Heart right ventricle (tissue), 16 donors: Measurements from ENCODE around the gene TNFRSF25. TPM values are rescaled to one million over a fixed set of nuclear protein-coding genes. Genes with fewer than 3 reads are reported as not detected.

Experiments used
- ATAC-seq, 8 donors: fragments of 200-7000 bp; cut with Tn5 transposase; one replicate each; pipeline ENCODE4 v1.9.1; 2020; ENCODE audit warnings: mild to moderate bottlenecking in 8 of 8, moderate library complexity in 8 of 8, moderate number of reproducible peaks in 1 of 8
- DNase-seq, 2 donors: peaks; one replicate each; pipeline ENCODE4 v3.0.0-alpha.2; 2020
- H3K27ac ChIP-seq, 10 donors: fragments of 200-600 bp; sonication (generic) in 2 of 10; one replicate each; pipeline versions ENCODE4 v1.5.0 to v1.8.0; 2020 to 2022; ENCODE audit warnings: mild to moderate bottlenecking in 3 of 10
- H3K27me3 ChIP-seq, 7 donors: fragments of 200-600 bp; one replicate each; pipeline ENCODE4 v1.8.0; 2021 to 2022; ENCODE audit warnings: mild to moderate bottlenecking in 2 of 7
- H3K36me3 ChIP-seq, 9 donors: fragments of 200-600 bp; sonication (generic) in 1 of 9; one replicate each; pipeline versions ENCODE4 v1.5.0 to v1.8.0; 2020 to 2022; ENCODE audit warnings: mild to moderate bottlenecking in 2 of 9
- H3K4me1 ChIP-seq, 9 donors: fragments of 200-600 bp; sonication (generic) in 1 of 9; one replicate each; pipeline versions ENCODE4 v1.5.0 to v1.8.0; 2020 to 2022; ENCODE audit warnings: mild to moderate bottlenecking in 4 of 9
- H3K4me3 ChIP-seq, 10 donors: fragments of 200-600 bp; sonication (generic) in 2 of 10; one replicate each; pipeline versions ENCODE4 v1.5.0 to v1.8.0; 2020 to 2022; ENCODE audit warnings: mild to moderate bottlenecking in 7 of 10, moderate library complexity in 2 of 10
- H3K9me3 ChIP-seq, 11 donors: fragments of 200-600 bp in 10 of 11; sonication (generic) in 2 of 11; one replicate each; pipeline versions ENCODE4 v1.5.0 to v1.8.0; 2013 to 2022; ENCODE audit warnings: mild to moderate bottlenecking in 2 of 11, control low read depth in 1 of 11, moderate library complexity in 1 of 11
- CTCF ChIP-seq, 9 donors: fragments of 200-600 bp; sonication (generic) in 2 of 9; IDR thresholded peaks; one replicate each; pipeline versions ENCODE4 v1.5.0 to v1.8.0; 2021 to 2022; ENCODE audit warnings: antibody characterized with exemption in 9 of 9, mild to moderate bottlenecking in 5 of 9, moderate library complexity in 1 of 9
- WGBS, 2 donors: extraction: QIAGEN DNeasy Blood & Tissue Kit; methylation state at CpG; one replicate each; pipeline ENCODE4 v1.1.7; 2013; ENCODE audit warnings: inconsistent platforms in 1 of 2; 5-methylcytosine and 5-hydroxymethylcytosine counted together
- intact Hi-C, 10 donors: fragments of 100-400 bp; cut with DNase I; formaldehyde crosslinking; loops; one replicate each; pipeline versions ENCODE4 v1.11.1 to v1.14.2; 2022
- polyA plus RNA-seq, 2 donors: library from polyadenylated mRNA; stranded (reverse); fragments of 200-250 nt; gene quantifications; one replicate each; pipeline ENCODE4 v1.2.3, GENCODE V29; 2013
- total RNA-seq, 10 donors: library from RNA; stranded (reverse); fragmentation: NEBNext Ultra II Directional in 3 of 10; extraction: Animal tissue kit (Norgen Biotek cat#: 25700) in 3 of 10; gene quantifications; one replicate each; pipeline versions ENCODE4 v1.2.1 to v1.2.4, GENCODE V29; 2021 to 2023
- donor health status: Arrhythmogenic right ventricular cardiomyopathy.
- donor health status: ischemic (EF 13 %, LVEDD 7.1; RV severe dilation, severe dysfunction).
- donor health status: healthy with polysubstance abuse.
- donor health status: DM: no; HTN: yes; CAD: no.
- donor health status: DM: no; HTN: no; CAD: no.
- donor health status: ischemic (EF 25% LVEDD 6.9; RV normal size, moderate dysfunction).
- donor health status: ischemic (EF 25% LVEDD 5.7; RV mildly dilated, moderate dysfunction).
- donor health status: healthy.
- donor health status: DM: yes; HTN: yes; CAD: no.
- donor health status: Ischemic cardiomyopathy.
- donor health status: ischemic (EF 35%, LVEDD 5.7; RV mildly dilated, moderate dysfunction).
- donor health status: nonischemic (EF 11% LVEDD 7.7; RV severe dilation, severe dysfunction).
- donor health status: DM: yes; HTN: yes; CAD: no.
- donor health status: PGD.
- donor health status: ischemic (EF 29% LVEDD 5.4; RV normal size, mild dysfunction).
- donor health status: nonischemic (EF 23%, LVEDD 6.1; RV moderate dilation, normal function).

Gene TNFRSF25
- total and polyA plus RNA-seq, 12 donors = 4.0 to 43.1 (median 7.3) TPM

- no peaks in the 10 kb centered on the region for H3K27me3 ChIP-seq
- H3K4me3 ChIP-seq = no peak overlapping the region
- peak overlapping the region in 1 of 10 donors; percentile 15 for H3K27ac ChIP-seq
- no peaks in the 10 kb centered on the region for H3K36me3 ChIP-seq
- H3K4me1 ChIP-seq = peaks cover 0 to 25% (median 0%) of the 10 kb centered on the region in 9 donors
- no peaks in the 10 kb centered on the region for H3K9me3 ChIP-seq
- intact Hi-C loops = no loop called here
- peak in 7 of 8 donors; percentile 16 to 64 (median 53) for ATAC-seq
- no peak for DNase-seq
- WGBS, 2 donors = 84% methylated on average over 10 of the region's 10 CpGs
- no peak for TF ChIP-seq CTCF (IDR thresholded peaks at IDR 0.05)
Measured at GRCh38 chr1:6509919-6510291, 43.9 kb upstream of the TNFRSF25 start.

GRCh38 chr1:6509220-6509918, 43.4 kb upstream of the TNFRSF25 start:
- Histone ChIP-seq H3K27me3 (no peaks in the 10 kb centered on the region), H3K4me3 (no peak overlapping the region), H3K9me3 (no peaks in the 10 kb centered on the region), H3K27ac (peak overlapping the region in 2 of 10 donors; percentile 15 to 37), H3K4me1 (peaks cover 0 to 25% (median 0%) of the 10 kb centered on the region in 9 donors), H3K36me3 (no peaks in the 10 kb centered on the region)
- no peak for TF ChIP-seq CTCF (IDR thresholded peaks at IDR 0.05)
- intact Hi-C loops = no loop called here
- DNase-seq (no peak), ATAC-seq (peak in 3 of 8 donors; percentile 25 to 30 (median 26))
- WGBS, 2 donors = 64 to 65% methylated on average over 20 of the region's 20 CpGs

GRCh38 chr1:6508816-6509189, 42.8 kb upstream of the TNFRSF25 start:
- 82 to 83% methylated on average over 11 of the region's 11 CpGs for WGBS, 2 donors

GRCh38 chr1:6508154-6508815, 42.3 kb upstream of the TNFRSF25 start:
- no peak for TF ChIP-seq CTCF (IDR thresholded peaks at IDR 0.05)
- intact Hi-C loops = no loop called here
- Histone ChIP-seq H3K9me3 (no peaks in the 10 kb centered on the region), H3K27ac (no peak overlapping the region), H3K36me3 (no peaks in the 10 kb centered on the region), H3K27me3 (no peaks in the 10 kb centered on the region), H3K4me1 (peaks cover 0 to 25% (median 0%) of the 10 kb centered on the region in 9 donors), H3K4me3 (no peak overlapping the region)
- DNase-seq = peak in 1 of 2 donors; percentile 11
- WGBS, 2 donors = 88 to 92% methylated on average over 18 of the region's 18 CpGs
- no peak for ATAC-seq

More at GRCh38 chr1:6508816-6509189, 42.8 kb upstream of the TNFRSF25 start:
- Histone ChIP-seq H3K27ac (peak overlapping the region in 1 of 10 donors; percentile 37), H3K27me3 (no peaks in the 10 kb centered on the region), H3K36me3 (no peaks in the 10 kb centered on the region), H3K4me3 (no peak overlapping the region), H3K9me3 (no peaks in the 10 kb centered on the region), H3K4me1 (peaks cover 0 to 25% (median 0%) of the 10 kb centered on the region in 9 donors)
- DNase-seq (peak in 1 of 2 donors; percentile 9), ATAC-seq (peak in 1 of 8 donors; percentile 2)
- no peak for TF ChIP-seq CTCF (IDR thresholded peaks at IDR 0.05)
- intact Hi-C loops = no loop called here
